ENCODE measurements around the gene OLFML2A. TPM values are rescaled to one million over a fixed set of nuclear protein-coding genes. Genes with fewer than 3 reads are reported as not detected.

The OLFML2A gene
- total and polyA plus RNA-seq, 2 of the 4 experiments (the other 2 are of a cell fraction) = 2.0 to 5.9 TPM

- Histone ChIP-seq H3K9me1 (ENCODE audit: insufficient read depth, low read length) (peaks cover 20% of the 10 kb centered on the region), H2AFZ (replicated peaks; ENCODE audit: low read length, poor library complexity) (no peak overlapping the region), H3K4me2 (ENCODE audit: low read depth, low read length) (no peak overlapping the region), H2AK9ac (replicated peaks; ENCODE audit: low read depth, low read length, poor library complexity) (no peak overlapping the region), H3K79me1 (ENCODE audit: low read depth in 1 of 2, low read length in 2 of 2) (peaks cover 0 to 10% of the 10 kb centered on the region in 2 experiments; a peak in 2 of 4 replicates), H3K56ac (ENCODE audit: extremely low read depth, insufficient read depth, low read length) (no peak overlapping the region), H3K36me3 (ENCODE audit: control insufficient read depth, insufficient read depth, low read length) (peaks cover 12% of the 10 kb centered on the region; the same call in 1 of the 2 replicates), H3K4me3 (ENCODE audit: insufficient read depth, low read depth, low read length) (no peak overlapping the region), H3K27me3 (ENCODE audit: control insufficient read depth, insufficient read depth, low read length) (no peaks in the 10 kb centered on the region), H4K5ac (ENCODE audit: low read depth, low read length) (no peak overlapping the region), H4K91ac (ENCODE audit: insufficient read depth, low read depth, low read length) (no peak overlapping the region), H3K4me1 (ENCODE audit: control insufficient read depth, insufficient read depth, low read length) (peaks cover 23% of the 10 kb centered on the region), H3K18ac (ENCODE audit: low read depth, low read length) (no peak overlapping the region), H2BK20ac (ENCODE audit: low read depth, low read length) (peak overlapping the region; percentile 40; the same call in 1 of the 2 replicates), H2BK15ac (ENCODE audit: low read depth, low read length) (no peak overlapping the region), H2BK5ac (ENCODE audit: low read depth, low read length, poor library complexity, severe bottlenecking) (no peak overlapping the region), H3K23ac (ENCODE audit: low read depth, low read length) (no peak overlapping the region), H4K8ac (ENCODE audit: low read depth in 2 of 2, low read length in 2 of 2) (no peak overlapping the region), H3K9ac (ENCODE audit: low read depth, low read length) (no peak overlapping the region), H3K4ac (ENCODE audit: low read depth, low read length) (0 out of 2 replicates have a peak overlapping the region, but pooled peaks have one; percentile 2), H2AK5ac (ENCODE audit: low read depth, low read length) (peak overlapping the region; percentile 100), H3K14ac (replicated peaks; ENCODE audit: low read depth, low read length) (no peak overlapping the region), H2BK120ac (ENCODE audit: low read depth, low read length) (peak overlapping the region; percentile 35; the same call in 1 of the 2 replicates), H3K27ac (ENCODE audit: insufficient read depth, low read length) (no peak overlapping the region), H3K9me3 (ENCODE audit: control insufficient read depth, insufficient read depth, low read length) (no peaks in the 10 kb centered on the region), H4K20me1 (ENCODE audit: insufficient read depth, low read length) (no peaks in the 10 kb centered on the region)
- POLR2A ChIA-PET (ENCODE audit: unreplicated experiment) = interaction anchor here (0.6 kb wide), 1 partner anchor 39 kb away, joined by 3 read pairs; no protein-coding TSS in a partner anchor
- in situ Hi-C loops (cut with MboI; ENCODE audit: low sequenced_read_pairs) = no loop called here
- ATAC-seq (ENCODE audit: low read depth) = no peak
- no peak for DNase-seq
- BruUV-seq (replicated peaks) = no TSS peak
- CTCF ChIA-PET = interaction anchor here (0.6 kb wide), 2 partner anchors 31 to 207 kb away, joined by 3 to 5 read pairs; no protein-coding TSS in a partner anchor
- no peak for TF ChIP-seq CEBPB (IDR thresholded peaks at IDR 0.05; ENCODE audit: low read depth, low read length)
- TF ChIP-seq SMC3 (IDR thresholded peaks at IDR 0.05; ENCODE audit: low read depth, low read length) = no peak
- no peak for TF ChIP-seq USF2 (IDR thresholded peaks at IDR 0.05; ENCODE audit: low read depth, low read length)
- no peak for TF ChIP-seq RAD21 (IDR thresholded peaks at IDR 0.05; ENCODE audit: low read length)
- no peak for TF ChIP-seq FOS (IDR thresholded peaks at IDR 0.05; ENCODE audit: low read depth, low read length)
- no peak for TF ChIP-seq POLR2A (IDR thresholded peaks at IDR 0.05; ENCODE audit: low read depth, low read length)
- intact Hi-C loops (cut with micrococcal nuclease) = no loop called here
- 98% methylated on average over 6 of the region's 6 CpGs; no CpG with 5 or more reads in 1 of the 2 experiments for WGBS, 2 experiments (ENCODE audit: extremely low coverage in 2 of 2, insufficient read length in 1 of 2)
- dilution Hi-C loops (cut with HindIII; ENCODE audit: low sequenced_read_pairs, unreplicated experiment) = no loop called here
Measured at GRCh38 chr9:124809211-124809610, 32.3 kb downstream of the OLFML2A start.
